ENCODE measurements around the gene DES. TPM values are rescaled to one million over a fixed set of nuclear protein-coding genes. Genes with fewer than 3 reads are reported as not detected.

Gene DES
- total and polyA plus RNA-seq, 9 of the 15 experiments (the other 6 are each of a cell fraction or from before 2014, with no cell fraction given) = 2.5 to 58.9 (median 21.9) TPM

- peak; percentile 58; the same call in 2 of the 3 replicates for ATAC-seq
- Histone ChIP-seq H3K36me3 (ENCODE audit: control insufficient read depth, insufficient read depth, low read length) (no peaks in the 10 kb centered on the region), H3K9me3 (replicated peaks; ENCODE audit: control insufficient read depth, insufficient read depth, low read depth, low read length) (no peaks in the 10 kb centered on the region), H4K20me1 (replicated peaks; ENCODE audit: control insufficient read depth, insufficient read depth, low read length) (no peaks in the 10 kb centered on the region), H3K9ac (ENCODE audit: insufficient read depth in 1 of 2, low read depth in 2 of 2, low read length in 2 of 2) (peak overlapping the region in 1 of 2 experiments; percentile 84; a peak in 2 of 4 replicates), H3K79me2 (ENCODE audit: control insufficient read depth, insufficient read depth, low read length) (no peaks in the 10 kb centered on the region), H3K4me3 (no peak overlapping the region), H3K4me2 (ENCODE audit: insufficient read depth, low read length) (no peak overlapping the region), H3K9me1 (ENCODE audit: control insufficient read depth, insufficient read depth, low read length) (peaks cover 2% of the 10 kb centered on the region), H3K27ac (ENCODE audit: extremely low read depth, low read depth, low read length) (no peak overlapping the region), H3K27me3 (ENCODE audit: control insufficient read depth in 2 of 2, insufficient read depth in 2 of 2, low read length in 2 of 2) (no peaks in the 10 kb centered on the region), H3K4me1 (replicated peaks in 1 of 2; ENCODE audit: control insufficient read depth in 2 of 2, insufficient read depth in 2 of 2, low read length in 2 of 2) (peaks cover 15 to 24% of the 10 kb centered on the region in 2 experiments; a peak in 4 of 5 replicates), H2AFZ (ENCODE audit: low read depth, low read length) (0 out of 2 replicates have a peak overlapping the region, but pooled peaks have one; percentile 4)
- CTCF ChIA-PET (ENCODE audit: low intra/inter-chr PET ratio) = interaction anchor here (0.6 kb wide), 1 partner anchor 293 kb away, joined by 3 read pairs; no protein-coding TSS in a partner anchor
- intact Hi-C loops (cut with micrococcal nuclease) = no loop called here
- in situ Hi-C loops (cut with MboI) = no loop called here
- POLR2A ChIA-PET = interaction anchor here (0.6 to 0.7 kb wide), 2 partner anchors 10 to 429 kb away, joined by 3 read pairs; no protein-coding TSS in a partner anchor
- BruUV-seq (replicated peaks) = no TSS peak
- 54% methylated on average over 9 of the region's 9 CpGs for WGBS (ENCODE audit: insufficient coverage, low coverage, missing lambda C conversion rate)
- no peak for FAIRE-seq
- DNase-seq (ENCODE audit: extremely low read depth in 1 of 4, low spot score in 3 of 4) = no peak
- TF ChIP-seq CTCF (IDR thresholded peaks at IDR 0.05 in 2 of 3, conservative IDR thresholded peaks at IDR 0.05 in 1 of 3; ENCODE audit: insufficient read depth in 2 of 3, low read depth in 1 of 3, low read length in 3 of 3) (peak in 2 of 3 experiments; percentile 41 to 43; a peak in 3 of 6 replicates), POLR2AphosphoS2 (IDR thresholded peaks at IDR 0.05; ENCODE audit: low read length) (no peak), ARNT (IDR thresholded peaks at IDR 0.05) (no peak), CXXC5 (CRISPR knock-in tag; IDR thresholded peaks at IDR 0.05) (no peak), TFAP4 (CRISPR knock-in tag; IDR thresholded peaks at IDR 0.05; ENCODE audit: borderline replicate concordance) (peak; percentile 48; the same call in 1 of the 2 replicates), RAD21 (CRISPR knock-in tag; conservative IDR thresholded peaks at IDR 0.05 in 1 of 2, IDR thresholded peaks at IDR 0.05 in 1 of 2) (peak in 1 of 2 experiments; percentile 40; a peak in 2 of 4 replicates), FOXK1 (CRISPR knock-in tag; IDR thresholded peaks at IDR 0.05; ENCODE audit: borderline replicate concordance) (no peak), DLX4 (CRISPR knock-in tag; IDR thresholded peaks at IDR 0.05) (no peak), MXI1 (IDR thresholded peaks at IDR 0.05; ENCODE audit: low read depth, low read length) (no peak), RBM39 (optimal IDR thresholded peaks at IDR 0.05; ENCODE audit: low read depth, low read length) (no peak), ZNF384 (IDR thresholded peaks at IDR 0.05; ENCODE audit: low read depth, low read length) (no peak), TEAD4 (IDR thresholded peaks at IDR 0.05; ENCODE audit: low read length) (no peak), TEAD4 (CRISPR knock-in tag; IDR thresholded peaks at IDR 0.05; ENCODE audit: borderline replicate concordance) (no peak), RNF219 (CRISPR knock-in tag; IDR thresholded peaks at IDR 0.05) (no peak)
Observed at GRCh38 chr2:219430633-219431615, 12.7 kb downstream of the DES start.

Measured in K562 (cell line).